OCI-LY1 (cell line): Measurements from ENCODE around the gene ARL16.

ENCODE experiments used
- EZH2 ChIP-seq: fragments of 200-600 bp; sonication (generic), shearing (Covaris generic); IDR thresholded peaks from 2 replicates; pipeline ENCODE4 v1.8.0; 2017; ENCODE audit warnings: borderline replicate concordance, mixed run types, mild to moderate bottlenecking, antibody characterized with exemption, low read length, moderate library complexity, mixed read lengths
- TF ChIP-seq, protein P1 (sequence below): fragments of 200-600 bp; sonication (generic), shearing (Covaris generic); IDR thresholded peaks from 2 replicates; pipeline ENCODE4 v1.5.1; 2017; ENCODE audit warnings: mild to moderate bottlenecking, antibody characterized with exemption, low read length, moderate library complexity, mixed read lengths

DNA sequence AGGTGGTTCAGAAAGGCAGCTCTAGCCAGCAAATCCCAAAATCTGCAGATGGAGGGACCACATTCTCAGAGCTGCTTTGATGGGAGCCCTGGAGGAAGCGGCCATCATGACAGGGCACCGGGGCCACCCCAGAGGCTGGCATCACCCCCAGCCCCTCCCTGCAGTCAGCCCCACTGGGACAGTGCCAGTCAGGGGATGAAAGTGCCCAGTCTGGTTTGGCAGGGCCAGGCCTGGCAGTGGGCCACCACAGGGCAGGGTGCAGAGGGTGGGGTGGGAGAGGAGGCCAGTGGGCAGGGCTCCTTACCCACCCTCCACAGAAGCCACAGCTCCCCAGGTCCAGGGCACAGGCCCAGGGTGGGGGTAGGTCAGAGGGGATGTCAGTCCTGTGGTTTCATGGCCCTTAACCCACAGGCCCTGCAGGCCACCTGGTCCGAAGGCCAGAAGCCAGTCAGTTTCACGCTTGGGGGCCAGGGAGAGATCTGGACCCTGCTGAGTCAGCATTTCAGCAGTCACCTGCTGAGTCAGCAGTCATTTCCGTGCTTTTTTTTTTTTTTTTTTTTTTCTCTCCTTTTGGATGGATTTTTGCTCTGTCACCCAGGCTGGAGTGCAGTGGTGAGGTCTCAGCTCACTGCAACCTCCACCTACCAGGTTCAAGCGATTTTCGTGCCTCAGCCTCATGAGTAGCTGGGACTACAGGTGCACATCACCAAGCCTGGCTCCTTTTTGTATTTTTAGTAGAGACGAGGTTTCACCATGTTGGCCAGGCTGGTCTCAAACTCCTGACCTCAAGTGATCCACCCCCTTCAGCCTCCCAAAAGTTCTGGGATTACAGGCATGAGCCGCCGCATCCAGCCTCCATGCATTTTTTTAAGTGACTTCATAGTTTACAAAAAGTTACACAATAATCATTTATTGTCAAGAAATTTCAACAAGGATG, 38.9 kb upstream of the ARL16 start:
- TF ChIP-seq, protein P1, sequence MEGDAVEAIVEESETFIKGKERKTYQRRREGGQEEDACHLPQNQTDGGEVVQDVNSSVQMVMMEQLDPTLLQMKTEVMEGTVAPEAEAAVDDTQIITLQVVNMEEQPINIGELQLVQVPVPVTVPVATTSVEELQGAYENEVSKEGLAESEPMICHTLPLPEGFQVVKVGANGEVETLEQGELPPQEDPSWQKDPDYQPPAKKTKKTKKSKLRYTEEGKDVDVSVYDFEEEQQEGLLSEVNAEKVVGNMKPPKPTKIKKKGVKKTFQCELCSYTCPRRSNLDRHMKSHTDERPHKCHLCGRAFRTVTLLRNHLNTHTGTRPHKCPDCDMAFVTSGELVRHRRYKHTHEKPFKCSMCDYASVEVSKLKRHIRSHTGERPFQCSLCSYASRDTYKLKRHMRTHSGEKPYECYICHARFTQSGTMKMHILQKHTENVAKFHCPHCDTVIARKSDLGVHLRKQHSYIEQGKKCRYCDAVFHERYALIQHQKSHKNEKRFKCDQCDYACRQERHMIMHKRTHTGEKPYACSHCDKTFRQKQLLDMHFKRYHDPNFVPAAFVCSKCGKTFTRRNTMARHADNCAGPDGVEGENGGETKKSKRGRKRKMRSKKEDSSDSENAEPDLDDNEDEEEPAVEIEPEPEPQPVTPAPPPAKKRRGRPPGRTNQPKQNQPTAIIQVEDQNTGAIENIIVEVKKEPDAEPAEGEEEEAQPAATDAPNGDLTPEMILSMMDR: no peak
- TF ChIP-seq EZH2: no peak
